Measurements from ENCODE around the gene PLA2G4B. TPM values are rescaled to one million over a fixed set of nuclear protein-coding genes. Genes with fewer than 3 reads are reported as not detected.

The PLA2G4B gene
- total and polyA plus RNA-seq, 10 of the 15 experiments (the other 5 are each of a cell fraction or from before 2014, with no cell fraction given) = 0.22 to 6.6 (median 2.9) TPM

GRCh38 chr15:41888662-41889253 is 50.1 kb downstream of the PLA2G4B start:
- Histone ChIP-seq H3K27me3 (replicated peaks in 1 of 2; ENCODE audit: control insufficient read depth in 2 of 2, insufficient read depth in 2 of 2, low read length in 1 of 2) (no peaks in the 10 kb centered on the region), H3K9ac (ENCODE audit: control insufficient read depth, insufficient read depth, low read length) (no peak overlapping the region), H3K4me1 (ENCODE audit: control insufficient read depth, insufficient read depth, low read length) (peaks cover 4% of the 10 kb centered on the region), H3K4me3 (no peak overlapping the region), H3K4me2 (ENCODE audit: control insufficient read depth, insufficient read depth) (no peak overlapping the region; the same call in 1 of the 2 replicates), H3K9me3 (replicated peaks; ENCODE audit: control insufficient read depth, insufficient read depth, low read length) (no peaks in the 10 kb centered on the region), H3K79me2 (ENCODE audit: control insufficient read depth, insufficient read depth, low read length) (no peaks in the 10 kb centered on the region), H4K20me1 (ENCODE audit: control insufficient read depth, insufficient read depth) (no peaks in the 10 kb centered on the region), H2AFZ (ENCODE audit: control insufficient read depth, low read depth, low read length) (no peak overlapping the region), H3K36me3 (ENCODE audit: control insufficient read depth in 2 of 2, insufficient read depth in 2 of 2, low read length in 1 of 2) (no peaks in the 10 kb centered on the region), H3K27ac (ENCODE audit: control insufficient read depth, insufficient read depth) (no peak overlapping the region)
- 36% methylated on average over 7 of the region's 7 CpGs for WGBS (ENCODE audit: insufficient coverage, insufficient replicate concordance, low lambda C conversion rate, missing lambda C conversion rate)
- intact Hi-C loops (cut with micrococcal nuclease; ENCODE audit: unreplicated experiment) (no loop called here), in situ Hi-C loops (cut with MboI) (no loop called here)
- ChIA-PET SMC1A (ENCODE audit: uncharacterized antibody, unreplicated experiment) (no interaction called here), RAD21 (ENCODE audit: unreplicated experiment) (no interaction called here), CTCF (interaction anchor here (0.6 to 2.6 kb wide), 2 partner anchors 16 to 33 kb away, joined by 3 to 7 read pairs; no protein-coding TSS in a partner anchor), POLR2A (interaction anchor here (0.6 kb wide), 1 partner anchor 183 kb away, joined by 3 read pairs; no protein-coding TSS in a partner anchor)
- peak; percentile 36 for ATAC-seq
- FAIRE-seq = no peak
- TF ChIP-seq PBX3 (IDR thresholded peaks at IDR 0.05; ENCODE audit: insufficient replicate concordance, low read depth, low read length) (no peak), SPI1 (IDR thresholded peaks at IDR 0.05; ENCODE audit: borderline replicate concordance, insufficient read depth, low read depth, low read length) (peak; percentile 51; the same call in 1 of the 2 replicates)
- BruUV-seq (replicated peaks) = no TSS peak
- DNase-seq (ENCODE audit: low read depth, low spot score) = no peak

- Histone ChIP-seq H3K4me3 (no peak overlapping the region), H2AFZ (ENCODE audit: control insufficient read depth, low read depth, low read length) (no peak overlapping the region), H3K9me3 (replicated peaks; ENCODE audit: control insufficient read depth, insufficient read depth, low read length) (no peaks in the 10 kb centered on the region), H3K27ac (ENCODE audit: control insufficient read depth, insufficient read depth) (no peak overlapping the region), H3K4me1 (ENCODE audit: control insufficient read depth, insufficient read depth, low read length) (peaks cover 14% of the 10 kb centered on the region), H3K9ac (ENCODE audit: control insufficient read depth, insufficient read depth, low read length) (no peak overlapping the region), H3K27me3 (replicated peaks in 1 of 2; ENCODE audit: control insufficient read depth in 2 of 2, insufficient read depth in 2 of 2, low read length in 1 of 2) (no peaks in the 10 kb centered on the region), H4K20me1 (ENCODE audit: control insufficient read depth, insufficient read depth) (no peaks in the 10 kb centered on the region), H3K79me2 (ENCODE audit: control insufficient read depth, insufficient read depth, low read length) (no peaks in the 10 kb centered on the region), H3K4me2 (ENCODE audit: control insufficient read depth, insufficient read depth) (no peak overlapping the region), H3K36me3 (ENCODE audit: control insufficient read depth in 2 of 2, insufficient read depth in 2 of 2, low read length in 1 of 2) (no peaks in the 10 kb centered on the region)
- ATAC-seq = no peak
- WGBS (ENCODE audit: insufficient coverage, insufficient replicate concordance, low lambda C conversion rate, missing lambda C conversion rate) = 68% methylated on average over 6 of the region's 6 CpGs
- in situ Hi-C loops (cut with MboI) (no loop called here), intact Hi-C loops (cut with micrococcal nuclease; ENCODE audit: unreplicated experiment) (no loop called here)
- DNase-seq (ENCODE audit: low read depth, low spot score) = no peak
- ChIA-PET RAD21 (ENCODE audit: unreplicated experiment) (no interaction called here), SMC1A (ENCODE audit: uncharacterized antibody, unreplicated experiment) (interaction anchor here (0.6 kb wide), 1 partner anchor 110 kb away, joined by 3 read pairs; no protein-coding TSS in a partner anchor), POLR2A (no interaction called here), CTCF (interaction anchor here (2.6 kb wide), 1 partner anchor 15 kb away, joined by 7 read pairs; no protein-coding TSS in a partner anchor)
- TF ChIP-seq SREBF1 (IDR thresholded peaks at IDR 0.05; ENCODE audit: low read length) (no peak), YBX1 (IDR thresholded peaks at IDR 0.05) (no peak), RFX5 (IDR thresholded peaks at IDR 0.05; ENCODE audit: low read depth, low read length) (no peak), CHD2 (IDR thresholded peaks at IDR 0.05; ENCODE audit: borderline replicate concordance, low read depth, low read length) (no peak), SUPT20H (IDR thresholded peaks at IDR 0.05; ENCODE audit: borderline replicate concordance, control insufficient read depth, low read depth, low read length) (no peak), LARP7 (IDR thresholded peaks at IDR 0.05) (no peak), NR2C1 (IDR thresholded peaks at IDR 0.05) (no peak)
- TF ChIP-seq, protein P1, sequence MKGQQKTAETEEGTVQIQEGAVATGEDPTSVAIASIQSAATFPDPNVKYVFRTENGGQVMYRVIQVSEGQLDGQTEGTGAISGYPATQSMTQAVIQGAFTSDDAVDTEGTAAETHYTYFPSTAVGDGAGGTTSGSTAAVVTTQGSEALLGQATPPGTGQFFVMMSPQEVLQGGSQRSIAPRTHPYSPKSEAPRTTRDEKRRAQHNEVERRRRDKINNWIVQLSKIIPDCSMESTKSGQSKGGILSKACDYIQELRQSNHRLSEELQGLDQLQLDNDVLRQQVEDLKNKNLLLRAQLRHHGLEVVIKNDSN (IDR thresholded peaks at IDR 0.05; ENCODE audit: borderline replicate concordance, extremely low read length, insufficient read depth, low read depth, low read length) = no peak
- FAIRE-seq = no peak
- BruUV-seq (replicated peaks) = no TSS peak
Observed at GRCh38 chr15:41890050-41890690, 51.5 kb downstream of the PLA2G4B start.

Data from GM12878 (cell line).